ENCODE results near the gene XXYLT1.

GRCh38 chr3:195254454-195255175, 16.3 kb downstream of the XXYLT1 start:
- TF ChIP-seq CTCF (IDR thresholded peaks at IDR 0.05) (no peak), SP1 (CRISPR knock-in tag; conservative IDR thresholded peaks at IDR 0.05) (no peak), FOXJ3 (CRISPR knock-in tag; IDR thresholded peaks at IDR 0.05; ENCODE audit: borderline replicate concordance) (no peak)

All from WTC11 (cell line).